Measurements from ENCODE around the gene ATP1A1.
A peak's percentile ranks its signal among the peaks of the same experiment; 100 is the strongest.

ATP1A1 gene

DNA sequence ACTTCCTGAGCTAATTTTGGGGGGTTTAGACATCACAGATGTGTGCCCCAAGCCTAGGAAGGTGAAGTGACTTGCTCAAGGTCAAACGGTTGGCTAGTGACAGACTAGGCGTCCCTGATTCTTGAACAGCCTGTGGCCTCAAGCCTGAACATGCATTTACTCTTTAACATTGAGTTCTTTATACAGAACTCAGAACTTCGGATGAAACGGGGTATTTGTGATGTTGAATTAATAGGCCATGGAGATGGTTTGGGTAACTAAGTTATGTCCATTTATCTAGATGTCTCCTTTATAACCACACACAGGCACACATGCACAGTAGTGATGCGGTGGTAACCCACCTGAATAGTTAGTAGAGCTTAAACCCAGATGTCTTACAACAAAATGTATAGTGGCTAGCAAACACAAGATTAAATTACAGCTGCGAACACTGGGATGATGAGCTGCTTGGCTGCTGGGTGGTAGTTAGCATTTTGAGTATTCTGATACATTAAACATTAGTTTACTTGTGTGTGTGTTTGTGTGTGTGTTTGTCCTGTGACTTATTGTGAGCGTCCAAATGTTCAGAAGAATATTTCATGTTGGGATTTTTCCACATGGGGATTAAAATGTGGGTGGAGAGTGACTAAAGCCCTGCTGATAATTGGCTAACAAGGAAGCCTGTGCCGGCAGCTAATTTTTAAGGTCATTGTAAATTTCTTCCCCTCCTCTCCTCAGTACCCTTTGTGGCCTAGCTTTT is 2.3 kb downstream of the ATP1A1 start:
- Histone ChIP-seq H3K9ac (ENCODE audit: low read length) (no peak overlapping the region), H4K20me1 (ENCODE audit: low read depth, low read length) (peaks cover 36% of the 10 kb centered on the region), H3F3A (ENCODE audit: insufficient read depth) (no peaks in the 10 kb centered on the region), H3K9me3 (ENCODE audit: insufficient read depth, low read length) (no peaks in the 10 kb centered on the region), H3K4me3 (ENCODE audit: insufficient read depth, low read length, poor library complexity, severe bottlenecking) (no peak overlapping the region), H2AFZ (ENCODE audit: low read depth, low read length, severe bottlenecking) (no peak overlapping the region), H3K27ac (ENCODE audit: low read depth, low read length) (no peak overlapping the region), H3K36me3 (ENCODE audit: low read length) (no peaks in the 10 kb centered on the region), H3K27me3 (ENCODE audit: low read length) (no peaks in the 10 kb centered on the region), H3K79me2 (ENCODE audit: insufficient read depth, low read length) (peaks cover 59% of the 10 kb centered on the region), H3K4me2 (ENCODE audit: low read depth, low read length, poor library complexity, severe bottlenecking) (peak overlapping the region; percentile 63), H3K9me2 (replicated peaks; ENCODE audit: insufficient read depth, low read length) (no peaks in the 10 kb centered on the region)
- TF ChIP-seq EZH2phosphoT487 (conservative IDR thresholded peaks at IDR 0.05; ENCODE audit: low read length) = no peak
- TF ChIP-seq, protein P1, sequence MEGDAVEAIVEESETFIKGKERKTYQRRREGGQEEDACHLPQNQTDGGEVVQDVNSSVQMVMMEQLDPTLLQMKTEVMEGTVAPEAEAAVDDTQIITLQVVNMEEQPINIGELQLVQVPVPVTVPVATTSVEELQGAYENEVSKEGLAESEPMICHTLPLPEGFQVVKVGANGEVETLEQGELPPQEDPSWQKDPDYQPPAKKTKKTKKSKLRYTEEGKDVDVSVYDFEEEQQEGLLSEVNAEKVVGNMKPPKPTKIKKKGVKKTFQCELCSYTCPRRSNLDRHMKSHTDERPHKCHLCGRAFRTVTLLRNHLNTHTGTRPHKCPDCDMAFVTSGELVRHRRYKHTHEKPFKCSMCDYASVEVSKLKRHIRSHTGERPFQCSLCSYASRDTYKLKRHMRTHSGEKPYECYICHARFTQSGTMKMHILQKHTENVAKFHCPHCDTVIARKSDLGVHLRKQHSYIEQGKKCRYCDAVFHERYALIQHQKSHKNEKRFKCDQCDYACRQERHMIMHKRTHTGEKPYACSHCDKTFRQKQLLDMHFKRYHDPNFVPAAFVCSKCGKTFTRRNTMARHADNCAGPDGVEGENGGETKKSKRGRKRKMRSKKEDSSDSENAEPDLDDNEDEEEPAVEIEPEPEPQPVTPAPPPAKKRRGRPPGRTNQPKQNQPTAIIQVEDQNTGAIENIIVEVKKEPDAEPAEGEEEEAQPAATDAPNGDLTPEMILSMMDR (IDR thresholded peaks at IDR 0.05; ENCODE audit: insufficient read depth, low read length, poor library complexity, severe bottlenecking) = no peak

DNA sequence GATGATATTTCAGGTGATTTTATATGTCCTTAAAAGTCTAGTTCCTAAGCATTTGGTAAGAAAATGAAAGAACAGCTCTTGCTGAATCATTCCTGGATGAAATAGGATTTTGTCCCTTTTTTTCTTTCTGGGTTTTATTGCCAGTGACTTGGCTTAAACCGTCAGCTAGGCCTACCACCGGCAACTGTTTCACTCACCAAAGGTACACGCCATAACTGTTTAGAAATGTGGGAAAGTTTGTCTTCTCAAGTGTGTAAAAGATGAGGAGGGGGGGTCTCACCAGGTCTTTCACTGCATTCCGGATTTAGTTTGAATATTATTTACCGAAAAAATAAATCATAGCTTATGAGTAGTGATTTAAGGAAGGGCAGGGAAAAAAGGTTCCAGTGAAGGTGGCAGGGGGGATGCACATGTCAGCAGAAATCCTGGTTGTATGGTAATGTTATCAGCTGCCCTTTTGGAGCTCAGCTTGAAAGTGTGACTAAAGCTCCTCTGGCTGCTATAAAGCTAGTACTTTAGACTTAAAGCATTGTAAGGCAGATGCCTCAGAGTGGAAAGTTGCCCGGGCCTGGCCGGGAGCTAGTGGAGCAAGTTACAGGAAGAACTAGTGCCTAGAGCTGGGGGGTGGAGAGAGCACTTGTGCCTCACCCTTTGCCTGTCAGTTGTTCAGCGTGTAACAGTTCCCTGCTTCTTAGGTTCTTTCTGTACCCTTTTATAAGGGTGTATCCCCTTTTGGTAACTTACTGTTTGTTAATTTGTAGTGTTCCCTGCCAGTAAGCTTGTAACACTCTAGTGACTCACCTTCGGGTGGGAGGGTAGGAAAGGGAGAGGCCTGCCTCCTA is 3.1 kb downstream of the ATP1A1 start:
- peak overlapping the region; percentile 37 for H3K4me2 ChIP-seq (ENCODE audit: low read depth, low read length, poor library complexity, severe bottlenecking)
- no peak overlapping the region for H2AFZ ChIP-seq (ENCODE audit: low read depth, low read length, severe bottlenecking)
- H3K27me3 ChIP-seq (ENCODE audit: low read length) = no peaks in the 10 kb centered on the region
- H4K20me1 ChIP-seq (ENCODE audit: low read depth, low read length) = peaks cover 36% of the 10 kb centered on the region
- TF ChIP-seq EZH2phosphoT487 (conservative IDR thresholded peaks at IDR 0.05; ENCODE audit: low read length) = no peak
- TF ChIP-seq, protein P1 (IDR thresholded peaks at IDR 0.05; ENCODE audit: insufficient read depth, low read length, poor library complexity, severe bottlenecking) = no peak
- H3K9me2 ChIP-seq (replicated peaks; ENCODE audit: insufficient read depth, low read length) = no peaks in the 10 kb centered on the region
- H3K4me3 ChIP-seq (ENCODE audit: insufficient read depth, low read length, poor library complexity, severe bottlenecking) = no peak overlapping the region
- no peak overlapping the region for H3K9ac ChIP-seq (ENCODE audit: low read length)
- H3K27ac ChIP-seq (ENCODE audit: low read depth, low read length) = no peak overlapping the region
- peaks cover 67% of the 10 kb centered on the region for H3K79me2 ChIP-seq (ENCODE audit: insufficient read depth, low read length)
- no peaks in the 10 kb centered on the region for H3F3A ChIP-seq (ENCODE audit: insufficient read depth)
- no peaks in the 10 kb centered on the region for H3K9me3 ChIP-seq (ENCODE audit: insufficient read depth, low read length)
- H3K36me3 ChIP-seq (ENCODE audit: low read length) = no peaks in the 10 kb centered on the region

DNA sequence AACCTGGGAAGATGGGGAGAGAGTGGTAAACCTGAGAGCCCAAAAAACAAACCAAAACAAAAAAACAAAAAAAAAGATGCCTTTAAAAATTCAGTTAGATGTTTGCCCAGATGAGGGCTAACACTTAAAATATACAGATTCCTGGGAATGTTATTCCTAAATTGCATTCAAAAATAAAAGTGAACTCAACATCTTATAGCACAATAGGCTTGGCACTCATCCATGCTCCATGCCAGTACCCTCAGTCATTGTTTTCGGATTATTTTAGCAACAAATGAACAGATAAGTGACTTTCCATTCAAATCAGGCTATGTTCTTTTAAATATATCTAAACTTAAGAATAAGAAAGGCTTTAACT is 3.7 kb downstream of the ATP1A1 start:
- Histone ChIP-seq H3K27me3 (ENCODE audit: low read length) (no peaks in the 10 kb centered on the region), H3K9ac (ENCODE audit: low read length) (no peak overlapping the region), H3K4me2 (ENCODE audit: low read depth, low read length, poor library complexity, severe bottlenecking) (peak overlapping the region; percentile 37), H3K4me3 (ENCODE audit: insufficient read depth, low read length, poor library complexity, severe bottlenecking) (no peak overlapping the region), H3K79me2 (ENCODE audit: insufficient read depth, low read length) (peaks cover 73% of the 10 kb centered on the region), H3K9me2 (replicated peaks; ENCODE audit: insufficient read depth, low read length) (no peaks in the 10 kb centered on the region), H3F3A (ENCODE audit: insufficient read depth) (no peaks in the 10 kb centered on the region), H3K36me3 (ENCODE audit: low read length) (no peaks in the 10 kb centered on the region), H3K9me3 (ENCODE audit: insufficient read depth, low read length) (no peaks in the 10 kb centered on the region), H4K20me1 (ENCODE audit: low read depth, low read length) (peaks cover 36% of the 10 kb centered on the region), H2AFZ (ENCODE audit: low read depth, low read length, severe bottlenecking) (no peak overlapping the region), H3K27ac (ENCODE audit: low read depth, low read length) (no peak overlapping the region)
- TF ChIP-seq, protein P1 (IDR thresholded peaks at IDR 0.05; ENCODE audit: insufficient read depth, low read length, poor library complexity, severe bottlenecking) = no peak
